ENCODE results near the gene WDR45B.
A peak's percentile ranks its signal among the peaks of the same experiment; 100 is the strongest.

Gene WDR45B

DNA sequence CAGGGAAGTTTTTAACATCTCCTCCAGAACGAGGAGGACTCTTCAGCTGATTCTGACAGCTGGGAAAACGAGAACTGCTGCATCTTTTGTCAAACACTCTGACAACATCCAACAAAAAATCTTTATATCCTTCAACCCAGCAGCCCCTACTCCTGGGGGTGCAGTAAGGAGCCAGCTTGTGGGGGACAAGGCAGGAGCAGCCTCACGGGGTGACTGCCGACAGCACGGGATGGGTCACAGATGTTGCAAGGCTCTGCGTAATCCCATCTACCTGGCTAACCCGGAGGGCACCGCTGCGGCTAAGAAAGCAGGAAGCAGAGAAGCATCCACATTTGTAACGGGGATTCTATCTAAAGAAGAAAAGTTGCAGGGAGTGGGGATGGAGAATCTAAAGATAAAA, 28.6 kb downstream of the WDR45B start:
- DNase-seq = no peak

DNA sequence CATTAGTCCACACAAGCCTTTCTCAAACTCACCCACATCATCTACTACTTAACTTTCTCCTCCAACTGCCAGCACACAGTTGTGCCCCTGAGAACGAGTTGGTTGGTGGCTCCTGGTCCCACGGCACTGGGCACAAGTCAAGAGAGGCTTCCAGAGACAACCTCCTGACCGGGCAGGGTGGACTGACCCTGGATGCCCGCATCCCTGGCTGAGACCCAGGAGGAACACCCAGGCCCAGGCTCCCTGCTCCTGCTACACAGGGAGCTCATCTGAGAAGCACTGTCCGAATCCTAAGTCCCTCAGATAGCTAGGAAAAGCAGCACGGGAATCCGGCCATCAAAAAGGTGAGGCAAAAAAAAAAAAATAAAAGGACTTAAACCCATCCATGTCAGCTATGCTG, 29.0 kb downstream of the WDR45B start:
- DNase-seq = no peak

DNA sequence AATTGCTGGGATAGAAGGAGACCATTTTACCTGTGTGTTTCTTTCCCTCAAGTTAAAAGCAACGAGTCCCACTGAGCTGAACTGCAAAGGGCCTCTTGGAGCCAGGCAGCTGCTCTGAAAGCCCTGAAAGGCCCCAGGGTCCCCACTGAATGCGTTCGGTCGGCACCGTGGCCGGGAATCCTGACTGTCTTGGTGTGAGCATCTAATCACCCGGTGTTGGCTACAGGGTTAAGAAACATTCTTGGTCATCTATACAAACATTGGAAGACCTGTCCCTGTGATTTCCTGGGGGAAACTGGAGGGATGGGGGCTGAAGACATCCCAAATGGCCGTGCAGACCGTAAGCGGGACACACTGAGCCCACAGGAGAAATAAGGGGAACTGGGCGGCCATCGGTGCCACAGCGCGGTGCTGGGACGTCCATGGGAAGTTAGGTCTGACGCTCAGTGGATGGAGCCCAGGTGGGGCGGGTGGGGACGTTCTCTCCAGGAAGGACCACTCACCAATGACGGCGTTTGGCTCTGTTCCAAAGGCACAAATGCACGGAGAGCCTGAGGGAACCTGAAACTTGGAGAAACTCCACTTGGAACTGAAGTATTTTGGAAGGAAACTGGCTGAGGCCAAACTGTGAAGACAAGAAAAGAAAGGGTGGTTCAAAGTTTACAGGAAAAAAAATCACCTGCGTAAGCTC, 32.1 kb downstream of the WDR45B start:
- DNase-seq = no peak

DNA sequence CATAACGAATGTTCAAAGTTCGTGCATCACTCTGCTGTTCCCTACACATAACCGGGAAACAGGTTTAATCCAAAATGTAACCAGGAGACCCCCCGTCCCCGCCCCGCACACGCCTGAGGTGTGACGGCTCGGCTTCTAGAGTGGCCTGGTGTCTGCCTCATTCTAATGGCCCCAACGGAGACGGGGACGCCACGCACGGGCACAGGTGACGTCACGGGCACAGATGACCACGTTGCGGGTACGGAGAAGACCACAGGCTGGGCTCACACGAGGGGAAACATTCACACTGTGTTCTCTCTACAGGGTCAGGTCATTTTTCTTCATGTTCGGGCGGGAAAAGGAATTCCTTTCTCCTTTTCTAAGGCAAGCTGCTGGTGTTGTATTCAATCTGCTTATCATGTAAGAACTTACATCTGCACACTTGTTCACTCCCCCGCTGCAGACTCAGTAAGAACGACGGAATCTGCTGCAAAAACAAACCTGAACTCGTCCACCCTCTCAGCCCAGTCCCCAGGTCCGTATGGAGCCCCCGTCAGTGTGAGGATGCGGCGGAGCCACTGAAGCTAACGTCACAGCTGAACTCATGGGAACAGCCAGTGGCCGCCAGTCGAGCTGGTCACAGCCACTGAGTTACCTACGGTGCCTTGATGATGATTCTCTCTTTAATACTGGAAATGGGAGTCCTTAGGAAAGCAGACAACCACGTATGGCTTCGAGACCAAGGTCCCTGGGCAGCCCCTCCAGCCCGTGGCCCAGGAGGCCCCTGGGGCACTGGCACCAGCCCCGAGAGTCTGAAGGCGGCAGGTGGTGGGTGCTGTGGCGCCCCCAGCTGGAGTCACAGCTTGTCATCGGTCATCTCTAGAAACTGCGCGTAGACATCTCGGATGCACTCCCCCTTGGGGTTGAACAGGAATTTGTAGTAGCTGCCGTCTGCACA, 32.9 kb downstream of the WDR45B start:
- DNase-seq = no peak

DNA sequence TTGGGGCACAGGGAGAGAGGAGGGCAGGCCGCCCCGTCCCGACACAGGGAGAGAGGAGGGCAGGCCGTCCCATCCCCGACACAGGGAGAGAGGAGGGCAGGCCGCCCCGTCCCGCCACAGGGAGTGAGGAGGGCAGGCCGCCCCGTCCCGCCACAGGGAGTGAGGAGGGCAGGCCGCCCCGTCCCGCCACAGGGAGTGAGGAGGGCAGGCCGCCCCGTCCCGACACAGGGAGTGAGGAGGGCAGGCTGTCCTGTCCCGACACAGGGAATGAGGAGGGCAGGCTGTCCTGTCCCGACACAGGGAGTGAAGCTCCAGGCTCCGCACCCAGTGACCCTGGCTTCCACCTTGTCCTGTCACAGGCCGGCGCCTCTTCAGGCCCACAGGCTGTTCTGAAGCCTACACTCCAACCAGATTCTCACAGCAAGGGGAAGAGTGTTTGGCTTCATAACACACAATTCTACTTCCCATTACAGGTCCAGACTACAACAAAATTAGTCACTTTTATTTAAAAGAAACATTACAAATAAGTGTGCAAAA, 34.1 kb downstream of the WDR45B start:
- DNase-seq = no peak

DNA sequence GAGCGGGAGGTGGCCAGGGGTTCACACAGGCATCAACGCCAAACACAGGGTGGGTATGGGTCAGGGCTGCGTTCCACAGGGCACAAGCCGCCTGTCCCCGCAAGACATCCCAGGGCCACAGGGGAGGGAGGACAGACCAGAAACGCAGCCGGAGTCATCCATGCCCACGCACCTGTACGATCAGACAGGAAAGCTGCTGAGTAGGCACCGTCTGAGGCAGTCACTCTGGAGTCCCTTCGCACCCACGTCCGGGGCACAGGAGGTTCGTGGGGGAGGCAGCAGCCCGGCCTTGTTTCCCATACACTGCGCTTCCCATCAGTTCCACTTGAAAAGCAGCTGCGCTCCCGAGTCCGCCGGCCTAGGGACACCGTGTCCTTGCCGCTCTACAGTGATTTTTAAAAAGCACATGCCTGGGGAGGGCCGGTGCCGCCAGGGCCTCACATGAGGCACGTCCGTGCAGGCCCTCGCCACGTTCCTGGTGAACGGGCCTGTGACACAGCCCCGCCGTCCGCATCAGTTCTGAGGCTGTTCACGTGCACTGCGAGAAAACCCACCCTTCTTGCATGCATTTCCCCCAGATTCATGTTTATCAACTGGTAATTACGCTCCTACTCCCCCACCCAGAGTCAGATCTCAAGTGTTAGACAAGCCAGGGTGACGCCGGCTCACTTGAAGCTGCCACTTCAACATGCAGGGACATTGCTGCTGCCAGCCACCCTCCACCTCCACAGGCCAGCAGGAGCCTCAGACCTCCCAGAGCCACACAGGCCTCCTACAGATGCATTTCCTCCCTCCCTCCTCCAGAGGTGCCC, 34.8 kb downstream of the WDR45B start:
- DNase-seq = peak; percentile 83

DNA sequence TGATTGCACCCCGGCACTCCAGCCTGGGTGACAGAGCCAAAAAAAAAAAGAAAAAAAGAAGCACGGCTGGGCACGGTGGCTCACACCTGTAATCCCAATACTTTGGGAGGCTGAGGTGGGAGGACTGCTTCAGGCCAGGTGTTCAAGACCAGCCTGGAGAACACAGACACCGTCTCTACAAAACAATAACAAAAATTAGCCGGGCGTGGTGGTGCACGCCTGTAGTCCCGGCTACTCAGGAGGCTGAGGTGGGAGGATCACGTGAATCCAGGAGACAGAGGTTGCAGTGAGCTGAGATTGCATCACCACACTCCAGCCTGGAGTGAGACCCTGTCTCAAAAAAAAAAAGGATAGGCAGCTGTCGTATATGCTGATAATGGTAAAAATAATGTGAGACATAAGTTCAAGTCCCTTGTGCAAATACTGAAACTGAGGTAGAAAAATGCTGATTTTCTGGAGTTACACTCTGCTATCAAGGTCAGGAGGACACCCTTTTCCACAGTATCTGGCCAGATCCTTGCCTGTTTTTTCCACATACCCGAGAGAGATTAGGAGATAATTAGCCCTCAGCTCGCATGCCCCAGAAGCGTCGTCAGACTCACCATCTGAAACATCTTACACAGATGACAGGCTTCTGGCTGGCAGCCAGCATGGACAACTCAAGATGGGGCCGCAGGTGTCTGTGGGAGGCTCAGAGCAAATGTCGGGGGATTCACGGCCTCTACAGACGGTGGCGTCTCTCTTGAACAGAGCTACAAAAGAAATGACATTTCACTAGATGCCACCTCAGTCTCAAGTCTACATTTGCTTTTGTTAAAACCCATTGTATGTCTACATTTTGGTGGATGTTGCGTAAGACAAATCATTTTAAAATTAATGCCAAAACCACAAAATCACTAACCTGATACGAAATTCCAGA, 36.8 kb downstream of the WDR45B start:
- DNase-seq = peak; percentile 45

DNA sequence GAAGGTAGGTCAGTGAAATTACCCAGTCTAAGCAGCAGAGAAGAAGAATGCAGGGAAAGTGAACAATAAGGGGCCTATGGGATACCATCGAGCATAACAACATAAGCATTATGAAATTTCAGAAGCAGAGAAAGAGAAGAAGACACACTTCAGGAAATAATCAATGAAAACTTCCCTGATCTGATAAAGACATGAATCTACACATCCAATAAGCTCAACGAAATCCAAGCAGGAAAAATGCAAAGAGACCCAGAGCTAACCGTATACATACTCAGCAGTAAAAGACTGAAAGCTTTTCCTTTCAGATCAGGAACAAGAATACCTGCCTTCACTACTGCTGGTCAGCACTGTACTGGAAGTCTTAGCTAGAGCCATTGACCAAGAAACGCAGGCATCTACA, 38.6 kb downstream of the WDR45B start:
- no peak for DNase-seq

DNA sequence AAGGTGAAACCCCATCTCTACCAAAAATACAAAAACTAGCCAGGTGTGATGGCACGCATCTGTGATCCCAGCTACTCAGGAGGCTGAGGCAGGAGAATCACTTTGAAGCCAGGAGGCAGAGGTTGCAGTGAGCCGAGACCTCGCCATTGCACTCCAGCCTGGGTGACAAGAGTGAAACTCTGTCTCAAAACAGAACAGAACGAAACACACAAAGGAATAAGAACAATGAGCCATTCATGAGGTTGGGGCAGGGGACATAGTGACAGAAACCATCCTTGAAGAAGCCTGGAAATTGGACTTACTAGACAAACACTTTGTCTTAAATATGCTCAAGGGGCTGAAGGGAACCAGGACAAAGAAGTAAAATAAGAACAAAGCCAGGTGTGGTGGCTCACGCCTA, 39.4 kb downstream of the WDR45B start:
- no peak for DNase-seq

DNA sequence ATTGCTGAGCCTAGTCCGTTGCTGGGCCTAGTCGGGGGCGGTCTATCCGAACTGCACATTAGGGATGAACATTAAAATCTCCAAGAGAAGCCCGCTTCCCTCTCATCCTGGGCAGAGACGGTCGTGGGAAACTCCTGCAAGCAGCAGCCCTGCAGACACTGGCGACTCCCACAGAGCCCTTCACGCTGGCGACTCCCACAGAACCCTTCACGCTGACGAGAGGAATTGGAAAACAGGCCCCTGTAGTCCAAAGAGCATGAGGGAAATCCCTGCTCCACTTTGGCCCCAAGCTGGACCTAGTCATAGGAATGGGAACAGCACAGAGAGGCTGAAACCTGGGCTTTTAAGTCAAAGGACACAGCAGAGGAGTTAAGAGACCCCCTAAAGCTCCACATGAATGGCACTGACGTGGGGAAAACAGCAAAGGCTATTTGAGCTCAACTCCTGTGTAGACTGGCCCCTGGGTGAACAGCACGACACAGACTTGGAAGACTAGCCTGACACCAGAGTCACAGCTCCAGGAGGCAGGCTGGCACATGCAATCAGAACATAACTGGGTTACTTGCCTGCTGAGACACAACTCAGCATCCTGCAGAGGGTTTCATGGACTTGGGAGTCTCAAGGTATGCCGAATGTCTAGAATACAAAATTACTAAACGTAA, 42.2 kb downstream of the WDR45B start:
- no peak for DNase-seq

DNA sequence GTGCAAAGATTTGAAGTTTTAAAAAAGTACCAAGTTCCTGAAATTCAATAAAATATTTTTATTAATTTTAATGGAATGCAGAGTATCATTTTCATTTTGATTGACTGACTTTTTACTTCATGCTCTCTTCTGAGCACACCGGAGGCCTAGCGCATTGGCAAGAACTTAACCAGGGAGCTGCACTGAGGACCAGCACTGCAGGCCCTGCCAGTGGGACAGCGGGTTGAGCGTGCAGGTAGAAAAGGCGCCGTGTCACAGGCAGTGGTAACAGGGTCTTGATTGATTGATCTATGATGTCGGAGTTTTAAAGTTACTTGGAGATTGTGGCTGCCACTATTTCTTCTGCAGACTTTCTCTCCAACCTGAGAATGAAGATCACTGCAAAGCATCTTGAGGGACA, 43.7 kb downstream of the WDR45B start:
- DNase-seq = no peak

DNA sequence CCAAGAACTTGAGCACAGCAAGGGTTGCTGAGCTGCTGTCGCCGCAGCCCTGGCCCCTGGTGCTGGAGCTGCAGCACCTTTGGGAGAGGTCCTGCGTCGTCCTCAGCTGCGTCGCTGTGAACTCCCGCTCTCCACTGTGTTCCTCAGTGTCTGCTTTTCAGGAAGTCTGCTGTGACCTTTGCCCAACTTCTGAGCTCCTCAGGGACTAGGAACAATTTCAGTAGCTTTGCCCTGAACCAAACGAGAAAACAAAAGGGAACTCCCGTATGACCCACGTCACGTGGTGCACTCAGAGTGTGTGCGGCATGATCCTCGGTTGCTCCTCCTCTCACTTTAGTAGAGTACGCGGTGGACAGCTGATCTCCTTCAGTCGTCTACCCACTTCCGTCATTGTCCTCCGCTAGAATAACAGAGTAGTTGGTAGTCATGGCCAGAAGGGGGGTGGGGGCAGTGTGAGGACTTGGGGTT, 44.2 kb downstream of the WDR45B start:
- DNase-seq = no peak

DNA sequence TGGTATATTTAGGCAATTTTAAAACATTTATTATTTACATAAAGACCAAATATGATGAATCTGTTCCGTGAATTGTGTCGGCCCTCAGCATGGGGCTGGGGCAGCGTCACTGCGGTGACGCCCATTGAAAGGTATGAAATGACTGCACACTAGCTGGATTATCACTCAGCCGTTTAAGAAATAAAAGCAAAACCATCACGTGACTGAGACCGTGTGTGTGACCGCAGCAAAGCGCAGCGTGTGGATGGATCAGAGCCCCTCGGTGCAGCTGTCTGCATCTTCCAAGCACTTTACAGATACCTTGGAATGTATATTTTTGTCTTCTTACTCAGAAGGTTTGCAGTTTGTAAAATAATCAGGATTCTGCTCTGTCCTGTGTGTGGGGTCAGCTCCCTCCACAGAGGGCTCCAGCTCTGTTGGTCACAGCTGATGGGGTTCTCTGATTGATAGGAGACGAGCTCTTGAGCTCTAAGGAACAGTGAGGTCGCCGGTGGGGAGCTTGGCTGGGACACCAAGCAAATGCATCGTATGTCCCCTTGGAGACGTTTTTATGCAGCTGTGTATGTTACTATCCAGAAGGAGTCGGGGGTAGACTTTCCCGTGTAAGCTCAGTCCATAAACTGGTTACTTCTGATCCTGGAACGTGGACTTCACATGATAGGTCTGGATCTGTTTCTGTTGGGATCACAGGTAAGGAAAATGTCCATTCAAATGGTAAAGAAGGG, 45.1 kb downstream of the WDR45B start:
- no peak for DNase-seq

DNA sequence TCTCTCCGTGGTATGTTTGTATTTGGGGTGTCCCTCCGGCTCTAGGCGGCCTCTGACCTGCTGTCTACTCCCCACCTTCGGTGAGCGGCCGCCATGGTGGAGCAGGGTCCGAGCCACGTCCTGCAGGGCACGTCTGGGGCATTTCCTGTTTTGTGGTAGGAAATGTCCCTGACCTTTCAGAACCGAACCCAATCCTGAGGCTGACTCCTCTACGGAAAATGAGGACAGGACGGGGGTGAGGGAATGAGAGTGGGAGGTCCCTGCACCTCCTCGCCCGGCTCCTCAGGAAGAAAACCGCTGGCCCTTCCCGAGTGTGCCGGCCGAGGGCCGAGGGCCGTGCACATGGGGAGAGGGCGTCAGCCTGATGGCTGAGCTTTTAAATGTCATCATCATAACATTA, 45.8 kb downstream of the WDR45B start:
- no peak for DNase-seq

DNA sequence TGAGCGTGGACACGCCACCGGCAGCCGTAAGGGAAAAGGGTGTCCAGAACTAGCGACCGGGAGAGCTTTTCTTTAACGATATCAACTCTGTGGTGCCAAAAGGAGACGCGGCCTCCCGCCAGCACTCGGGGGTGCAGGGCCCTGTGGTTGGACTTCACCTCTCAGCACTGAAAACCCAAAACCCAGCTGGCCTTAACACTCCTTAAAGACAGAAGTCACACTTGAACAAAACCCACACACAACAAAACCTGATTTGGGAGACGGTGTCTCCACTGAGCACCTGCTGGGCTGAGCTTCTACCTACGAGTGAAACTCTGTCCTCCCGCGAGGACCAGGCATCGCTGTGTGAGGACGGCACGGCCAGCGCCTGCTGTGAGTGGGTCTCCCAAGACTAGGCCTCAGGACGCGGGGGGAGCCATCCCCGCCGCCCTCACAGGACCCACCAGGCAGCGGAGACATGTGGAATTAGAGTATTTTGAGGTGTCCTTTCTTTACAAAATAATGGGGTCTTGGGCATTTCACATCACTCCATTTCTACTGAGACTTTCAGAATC, 46.7 kb downstream of the WDR45B start:
- no peak for DNase-seq

DNA sequence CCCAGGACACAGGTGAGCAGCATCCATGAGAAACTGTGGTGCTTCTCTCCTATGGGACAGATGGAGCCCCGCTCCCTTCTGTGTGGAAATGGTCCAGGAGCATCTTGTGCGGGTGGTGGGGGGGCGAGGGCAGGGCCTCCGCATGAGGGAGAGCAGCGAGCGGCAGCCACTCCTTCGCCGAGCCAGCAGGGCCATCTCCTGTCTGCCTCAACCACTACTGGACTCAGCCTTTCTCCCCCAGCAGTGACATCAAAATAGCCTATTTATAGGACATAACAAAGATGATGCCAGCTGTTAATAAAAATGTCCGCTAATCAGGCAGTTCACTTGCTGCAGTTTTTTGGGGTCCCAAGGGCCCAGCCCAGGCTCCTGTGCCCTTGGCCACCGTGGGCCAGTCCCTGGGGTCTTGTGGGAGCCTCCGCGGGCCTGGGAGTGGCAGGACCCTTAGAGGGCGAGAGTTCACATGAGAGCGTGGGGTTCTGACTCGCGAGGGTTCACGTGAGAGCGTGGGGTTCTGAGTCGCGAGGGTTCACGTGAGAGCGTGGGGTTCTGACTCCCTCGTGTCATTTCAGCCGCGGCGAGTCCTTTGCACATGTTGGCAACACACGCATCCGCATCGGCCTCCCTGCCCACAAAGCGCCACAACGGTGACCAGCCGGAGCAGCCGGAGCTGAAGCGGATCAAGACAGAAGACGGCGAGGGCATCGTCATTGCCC, 47.4 kb downstream of the WDR45B start:
- DNase-seq = no peak

DNA sequence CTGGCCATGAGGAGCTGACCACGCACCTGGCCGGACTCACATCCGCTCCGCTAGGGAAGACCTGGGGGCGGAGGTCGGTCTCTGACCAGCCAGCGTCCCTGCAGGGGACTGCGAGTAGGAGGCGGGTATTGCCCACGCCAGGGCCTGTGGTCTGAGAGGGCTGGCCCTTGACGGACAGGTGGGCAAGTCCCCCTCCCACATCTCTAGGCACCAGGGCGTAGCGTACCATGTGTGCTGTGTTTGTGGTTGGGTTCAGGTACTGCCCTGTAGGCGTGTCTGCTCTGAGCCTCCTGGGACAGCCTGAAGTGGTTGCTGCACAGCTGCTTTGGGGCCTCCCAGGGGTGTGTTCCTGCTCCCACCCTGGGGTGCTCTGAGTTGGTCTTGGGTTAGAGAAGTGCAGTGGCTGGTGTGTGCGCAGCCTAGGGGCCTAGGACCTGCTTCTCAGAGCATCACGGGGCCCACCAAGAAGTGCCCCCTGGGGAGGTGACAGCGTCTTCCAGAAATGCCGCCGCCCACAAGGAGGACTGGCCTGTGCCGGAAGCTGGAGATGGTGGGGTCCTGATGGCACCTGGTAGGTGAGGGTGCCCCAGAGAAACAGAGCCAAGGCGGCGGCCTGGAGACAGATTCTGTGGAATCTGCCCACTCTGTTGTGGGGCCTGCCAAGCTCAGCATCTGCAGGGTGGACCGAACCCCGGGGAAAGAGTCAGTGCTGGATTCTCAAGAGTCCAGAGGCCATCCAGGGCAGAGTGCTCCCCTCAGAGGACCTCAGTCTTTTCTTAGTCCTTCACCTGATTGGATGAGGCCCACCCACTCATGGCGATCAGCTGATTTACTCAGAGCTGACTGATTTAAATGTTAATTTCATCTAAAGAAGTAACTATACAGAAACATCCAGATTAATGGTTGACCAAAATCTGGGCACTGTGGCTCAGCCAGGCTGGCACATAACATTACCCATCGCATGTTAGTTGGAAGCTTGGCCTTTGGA, 48.3 kb downstream of the WDR45B start:
- DNase-seq = no peak
